GM21360 (cell line): ENCODE data around the gene EGFL8.
"Not testable (repeated sequence)": the region's sequence is repeated elsewhere in the genome, so short reads cannot be mapped to it uniquely, and the experiment has no call there.

Source experiments
- ATAC-seq: cut with Tn5 transposase; IDR thresholded peaks from one replicate; pipeline ENCODE4 v1.9.1; 2021; ENCODE audit warnings: mild to moderate bottlenecking, moderate library complexity; ENCODE audit not compliant: unreplicated experiment

The EGFL8 gene

GRCh38 chr6:32194825-32195651 lies 30.6 kb downstream of the EGFL8 start:
- no peak for ATAC-seq

GRCh38 chr6:32195652-32195901 lies 31.2 kb downstream of the EGFL8 start:
- peak; percentile 66 for ATAC-seq

GRCh38 chr6:32195902-32196681 lies 31.7 kb downstream of the EGFL8 start:
- peak; percentile 65 for ATAC-seq

- ATAC-seq, result no peak
Observed at GRCh38 chr6:32196682-32197616, 32.6 kb downstream of the EGFL8 start.

- ATAC-seq, result no peak
Observed at GRCh38 chr6:32198345-32198696, 33.9 kb downstream of the EGFL8 start.

- ATAC-seq, result no peak
Observed at GRCh38 chr6:32198866-32199265, 34.5 kb downstream of the EGFL8 start.

GRCh38 chr6:32200711-32201475 lies 36.5 kb downstream of the EGFL8 start:
- ATAC-seq, result no peak

GRCh38 chr6:32202186-32202585 lies 37.8 kb downstream of the EGFL8 start:
- ATAC-seq, result no peak

GRCh38 chr6:32203426-32204267 lies 39.3 kb downstream of the EGFL8 start:
- no peak for ATAC-seq

- no peak for ATAC-seq
Observed at GRCh38 chr6:32204268-32204715, 39.9 kb downstream of the EGFL8 start.

GRCh38 chr6:32208996-32209395 lies 44.6 kb downstream of the EGFL8 start:
- ATAC-seq, result no peak

GRCh38 chr6:32210191-32210601 lies 45.8 kb downstream of the EGFL8 start:
- no peak for ATAC-seq

- ATAC-seq, result not testable (repeated sequence)
Observed at GRCh38 chr6:32211432-32211831, 47.0 kb downstream of the EGFL8 start.

GRCh38 chr6:32212076-32212760 lies 47.8 kb downstream of the EGFL8 start:
- no peak for ATAC-seq

GRCh38 chr6:32213649-32214048 lies 49.3 kb downstream of the EGFL8 start:
- ATAC-seq, result no peak

GRCh38 chr6:32214126-32214525 lies 49.7 kb downstream of the EGFL8 start:
- no peak for ATAC-seq

- no peak for ATAC-seq
Observed at GRCh38 chr6:32215617-32216016, 51.2 kb downstream of the EGFL8 start.

GRCh38 chr6:32216285-32216684 lies 51.9 kb downstream of the EGFL8 start:
- no peak for ATAC-seq

- no peak for ATAC-seq
Observed at GRCh38 chr6:32216998-32217397, 52.6 kb downstream of the EGFL8 start.
